Activated T-cell treated with anti-CD3 and anti-CD28 coated beads for 4 hours (primary cell): ENCODE measurements around the gene METTL22.

ENCODE experiments used
- DNase-seq: peaks from one replicate; pipeline ENCODE4 v3.0.0-alpha.2; 2020

Gene METTL22

GRCh38 chr16:8670014-8670560 lies 48.6 kb downstream of the METTL22 start:
- DNase-seq = no peak

- DNase-seq = no peak
Measured at GRCh38 chr16:8673611-8674412, 52.3 kb downstream of the METTL22 start.

- DNase-seq = peak; percentile 68
Measured at GRCh38 chr16:8674413-8675022, 53.0 kb downstream of the METTL22 start, which contains the start of gene ABAT. ABAT (plus strand) TSS chr16:8674617; CDS start chr16:8735740, 61,123 bp downstream.

GRCh38 chr16:8675183-8676159 lies 54.0 kb downstream of the METTL22 start:
- peak; percentile 47 for DNase-seq

GRCh38 chr16:8676160-8676547 lies 54.7 kb downstream of the METTL22 start:
- DNase-seq = no peak

GRCh38 chr16:8676737-8677375 lies 55.4 kb downstream of the METTL22 start:
- DNase-seq = no peak

- no peak for DNase-seq
Measured at GRCh38 chr16:8677481-8677880, 56.0 kb downstream of the METTL22 start.

GRCh38 chr16:8678068-8678927 lies 56.8 kb downstream of the METTL22 start:
- no peak for DNase-seq

GRCh38 chr16:8679151-8679550 lies 57.7 kb downstream of the METTL22 start:
- no peak for DNase-seq

- no peak for DNase-seq
Measured at GRCh38 chr16:8682551-8683259, 61.2 kb downstream of the METTL22 start.

- DNase-seq = no peak
Measured at GRCh38 chr16:8683640-8684039, 62.1 kb downstream of the METTL22 start.

- DNase-seq = no peak
Measured at GRCh38 chr16:8685617-8686016, 64.1 kb downstream of the METTL22 start.

- DNase-seq = no peak
Measured at GRCh38 chr16:8686031-8686621, 64.6 kb downstream of the METTL22 start.

- DNase-seq = no peak
Measured at GRCh38 chr16:8686879-8687278, 65.4 kb downstream of the METTL22 start.

GRCh38 chr16:8689686-8690085 lies 68.2 kb downstream of the METTL22 start:
- DNase-seq = no peak

GRCh38 chr16:8691728-8692127 lies 70.2 kb downstream of the METTL22 start:
- no peak for DNase-seq

- DNase-seq = no peak
Measured at GRCh38 chr16:8694795-8695728, 73.6 kb downstream of the METTL22 start.

- DNase-seq = no peak
Measured at GRCh38 chr16:8696880-8697279, 75.4 kb downstream of the METTL22 start.

- DNase-seq = no peak
Measured at GRCh38 chr16:8697965-8698364, 76.5 kb downstream of the METTL22 start.
